HPDE6-E6E7 (cell line): Measurements from ENCODE around the gene ABLIM3.

Experiments
- DNase-seq: peaks from one replicate; pipeline ENCODE4 v3.0.0; 2011; ENCODE audit warnings: missing footprints; ENCODE audit errors: extremely low spot score

Gene ABLIM3

GRCh38 chr5:149309354-149309753 lies 168.1 kb downstream of the ABLIM3 start:
- DNase-seq = no peak
